Fibroblast of skin of right quadriceps (primary cell): ENCODE measurements around the gene PTTG2.

Experiments
- DNase-seq: peaks from one replicate; pipeline ENCODE4 v3.0.0-alpha.2; 2013

PTTG2 gene

GRCh38 chr4:37989398-37990260 lies 29.4 kb downstream of the PTTG2 start:
- no peak for DNase-seq

GRCh38 chr4:37990731-37991245 lies 30.6 kb downstream of the PTTG2 start:
- DNase-seq, result no peak

- DNase-seq, result no peak
Measured at GRCh38 chr4:37991623-37992410, 31.6 kb downstream of the PTTG2 start.

- DNase-seq, result no peak
Measured at GRCh38 chr4:37993806-37994205, 33.6 kb downstream of the PTTG2 start.

GRCh38 chr4:37994569-37994968 lies 34.4 kb downstream of the PTTG2 start:
- DNase-seq, result no peak

- DNase-seq, result no peak
Measured at GRCh38 chr4:37995299-37995821, 35.2 kb downstream of the PTTG2 start.

GRCh38 chr4:37995981-37996775 lies 36.0 kb downstream of the PTTG2 start:
- no peak for DNase-seq

GRCh38 chr4:37998226-37998625 lies 38.0 kb downstream of the PTTG2 start:
- no peak for DNase-seq

GRCh38 chr4:37999000-37999716 lies 39.0 kb downstream of the PTTG2 start:
- no peak for DNase-seq

- DNase-seq, result no peak
Measured at GRCh38 chr4:37999965-38000364, 39.8 kb downstream of the PTTG2 start.

- no peak for DNase-seq
Measured at GRCh38 chr4:38001927-38002326, 41.7 kb downstream of the PTTG2 start.

- DNase-seq, result peak; percentile 32
Measured at GRCh38 chr4:38002451-38003071, 42.4 kb downstream of the PTTG2 start.

GRCh38 chr4:38003102-38003501 lies 42.9 kb downstream of the PTTG2 start:
- DNase-seq, result no peak

- DNase-seq, result no peak
Measured at GRCh38 chr4:38003628-38004027, 43.4 kb downstream of the PTTG2 start.

GRCh38 chr4:38004062-38004461 lies 43.9 kb downstream of the PTTG2 start:
- DNase-seq, result peak; percentile 20

- DNase-seq, result no peak
Measured at GRCh38 chr4:38004887-38005286, 44.7 kb downstream of the PTTG2 start.

- DNase-seq, result no peak
Measured at GRCh38 chr4:38005637-38006036, 45.4 kb downstream of the PTTG2 start.

- DNase-seq, result no peak
Measured at GRCh38 chr4:38007645-38008044, 47.4 kb downstream of the PTTG2 start.

- DNase-seq, result no peak
Measured at GRCh38 chr4:38008571-38009021, 48.4 kb downstream of the PTTG2 start.

GRCh38 chr4:38009421-38009820 lies 49.2 kb downstream of the PTTG2 start:
- peak; percentile 7 for DNase-seq

GRCh38 chr4:38009949-38010348 lies 49.8 kb downstream of the PTTG2 start:
- no peak for DNase-seq
